Muscle layer of colon (tissue), 2 donors: ENCODE data around the gene GPR176.
"Not testable (repeated sequence)": the region's sequence is repeated elsewhere in the genome, so short reads cannot be mapped to it uniquely, and the experiment has no call there.

Experiments used
- H3K27ac ChIP-seq: one replicate; pipeline ENCODE4 v1.7.0; 2013; ENCODE audit warnings: low read depth, mild to moderate bottlenecking, low read length, moderate library complexity
- H3K27me3 ChIP-seq, 2 donors: one replicate each; pipeline ENCODE4 v1.7.0; 2013; ENCODE audit warnings: low read length in 2 of 2, mild to moderate bottlenecking in 2 of 2; ENCODE audit not compliant: insufficient read depth in 2 of 2, control insufficient read depth in 1 of 2
- H3K36me3 ChIP-seq: one replicate; pipeline ENCODE4 v1.7.0; 2013; ENCODE audit warnings: mild to moderate bottlenecking, low read length; ENCODE audit not compliant: insufficient read depth
- H3K4me1 ChIP-seq: one replicate; pipeline ENCODE4 v1.7.0; 2013; ENCODE audit warnings: mild to moderate bottlenecking, low read length; ENCODE audit not compliant: insufficient read depth
- H3K4me3 ChIP-seq, 2 donors: one replicate each; pipeline ENCODE4 v1.7.0; 2013; ENCODE audit warnings: low read length in 2 of 2, low read depth in 1 of 2, mild to moderate bottlenecking in 1 of 2, moderate library complexity in 1 of 2
- H3K9ac ChIP-seq: one replicate; pipeline ENCODE4 v1.7.0; 2013; ENCODE audit warnings: low read length
- H3K9me3 ChIP-seq: one replicate; pipeline ENCODE4 v1.7.0; 2013; ENCODE audit warnings: mild to moderate bottlenecking, low read length
- donor health status: abdominal sarcoma.
- donor health status: Adenocarcinoma of cecum.

Gene GPR176

DNA sequence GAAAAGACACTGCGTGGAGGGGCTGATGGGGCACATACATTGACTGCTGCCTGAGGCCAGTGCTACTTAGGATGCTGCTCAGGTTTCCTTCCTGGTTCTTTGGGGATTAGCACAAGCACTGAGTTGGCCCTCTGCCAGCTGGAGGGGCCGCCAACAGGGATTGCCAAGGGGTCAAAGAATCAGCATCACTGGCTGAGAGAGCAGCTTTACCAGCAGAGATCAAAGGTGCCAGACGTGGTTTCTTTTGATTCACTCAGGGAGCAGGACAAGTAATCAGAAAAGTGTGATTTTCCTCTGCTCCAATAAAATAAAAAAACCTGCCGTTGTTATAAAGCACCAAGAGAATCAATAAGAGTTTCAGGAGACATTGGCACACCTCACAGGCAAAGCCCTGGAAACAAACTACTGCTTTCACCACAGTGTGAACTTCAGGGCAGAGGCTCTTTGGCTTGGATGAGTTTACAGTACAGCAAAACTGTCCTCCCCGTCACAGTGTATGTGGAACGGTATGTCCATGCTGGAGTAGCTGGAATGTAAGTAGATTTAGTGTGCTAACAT lies 91.6 kb downstream of the GPR176 start:
- H3K4me1 ChIP-seq = no peaks in the 10 kb centered on the region
- H3K9ac ChIP-seq = no peak overlapping the region

DNA sequence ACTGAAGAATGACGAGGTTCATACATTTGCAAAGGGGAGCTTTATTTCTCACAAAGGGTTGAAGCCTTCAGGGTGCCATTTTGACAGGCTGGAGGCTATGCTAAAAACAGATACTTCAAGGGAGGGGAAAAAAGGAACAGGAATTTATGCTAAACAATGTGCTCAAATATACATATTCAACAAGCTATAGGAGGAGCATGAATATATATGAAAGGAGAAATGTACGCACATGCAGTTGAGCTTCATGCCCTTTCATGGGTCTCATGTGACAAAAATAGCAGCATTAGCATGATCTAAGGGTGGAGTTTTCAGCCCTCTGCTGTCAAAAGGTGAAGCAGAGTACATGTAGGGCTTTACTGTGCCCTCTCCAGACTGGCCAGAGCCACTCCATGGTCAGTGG lies 93.1 kb downstream of the GPR176 start:
- Histone ChIP-seq H3K4me1 (no peaks in the 10 kb centered on the region), H3K9me3 (no peaks in the 10 kb centered on the region), H3K27me3 (no peaks in the 10 kb centered on the region), H3K36me3 (no peaks in the 10 kb centered on the region), H3K4me3 (no peak overlapping the region), H3K9ac (no peak overlapping the region), H3K27ac (no peak overlapping the region)

More for the DNA sequence above, 91.6 kb downstream of the GPR176 start:
- Histone ChIP-seq H3K27me3 (no peaks in the 10 kb centered on the region), H3K4me3 (no peak overlapping the region), H3K36me3 (no peaks in the 10 kb centered on the region), H3K27ac (no peak overlapping the region), H3K9me3 (no peaks in the 10 kb centered on the region)

GRCh38 chr15:39823634-39824033 lies 96.4 kb downstream of the GPR176 start:
- H3K36me3 ChIP-seq = no peaks in the 10 kb centered on the region
- no peaks in the 10 kb centered on the region for H3K4me1 ChIP-seq
- no peak overlapping the region for H3K9ac ChIP-seq
- no peaks in the 10 kb centered on the region for H3K9me3 ChIP-seq
- no peaks in the 10 kb centered on the region for H3K27me3 ChIP-seq
- no peak overlapping the region for H3K27ac ChIP-seq
- H3K4me3 ChIP-seq = no peak overlapping the region

DNA sequence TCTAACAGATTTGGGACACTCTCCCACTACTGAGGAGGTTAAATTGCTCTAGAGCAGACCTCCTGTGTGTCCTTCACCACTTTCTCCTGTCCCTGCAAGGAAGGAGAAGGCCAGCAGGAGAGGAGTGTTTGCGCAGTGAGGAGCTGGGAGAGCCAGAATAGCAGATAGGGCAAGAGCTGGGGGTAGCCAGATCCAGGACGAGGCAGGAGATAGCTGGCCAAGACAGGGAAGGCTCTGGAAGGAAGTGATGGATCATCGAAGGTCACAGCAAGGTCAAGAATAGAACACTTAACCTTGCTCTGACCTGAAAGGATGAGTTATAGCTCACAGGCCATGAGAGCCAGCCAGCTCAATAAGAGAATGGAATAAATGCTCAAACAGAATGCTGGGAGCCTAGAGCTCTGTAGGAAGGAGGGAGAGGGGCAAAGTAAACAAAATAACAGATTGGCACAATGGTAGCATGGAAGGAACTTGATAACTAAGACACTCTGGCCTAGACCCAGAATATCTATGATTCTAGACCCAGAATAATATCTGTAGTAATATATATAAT lies 99.9 kb downstream of the GPR176 start:
- H3K4me3 ChIP-seq = no peak overlapping the region
- H3K27ac ChIP-seq = no peak overlapping the region
- no peak overlapping the region for H3K9ac ChIP-seq
- no peaks in the 10 kb centered on the region for H3K4me1 ChIP-seq
- H3K27me3 ChIP-seq = no peaks in the 10 kb centered on the region
- no peaks in the 10 kb centered on the region for H3K36me3 ChIP-seq
- H3K9me3 ChIP-seq = no peaks in the 10 kb centered on the region

GRCh38 chr15:39819533-39819932 lies 100.5 kb downstream of the GPR176 start:
- Histone ChIP-seq H3K9ac (no peak overlapping the region), H3K4me3 (no peak overlapping the region), H3K36me3 (no peaks in the 10 kb centered on the region), H3K9me3 (no peaks in the 10 kb centered on the region), H3K4me1 (no peaks in the 10 kb centered on the region), H3K27ac (no peak overlapping the region), H3K27me3 (no peaks in the 10 kb centered on the region)

DNA sequence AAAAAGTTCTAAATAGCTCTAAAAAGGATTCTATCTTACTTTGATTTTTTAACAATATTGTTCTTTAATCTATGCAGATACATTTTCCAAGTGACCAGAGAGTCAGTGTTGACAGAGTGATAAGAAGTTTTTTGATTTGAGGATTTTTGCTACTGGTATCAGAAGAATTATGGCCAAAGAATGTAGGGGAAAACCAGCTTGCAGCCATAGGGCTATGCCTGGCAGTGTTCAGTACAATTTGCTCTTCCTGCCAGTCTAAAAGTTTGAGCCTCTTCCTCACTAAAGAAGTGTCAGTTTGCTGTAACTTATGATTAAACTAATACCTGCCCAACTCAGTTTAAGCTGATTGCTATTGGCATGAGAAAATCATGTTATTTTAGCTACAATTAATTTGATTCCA lies 102.2 kb downstream of the GPR176 start:
- Histone ChIP-seq H3K27ac (no peak overlapping the region), H3K4me3 (no peak overlapping the region), H3K9ac (no peak overlapping the region), H3K4me1 (no peaks in the 10 kb centered on the region), H3K27me3 (no peaks in the 10 kb centered on the region), H3K9me3 (no peaks in the 10 kb centered on the region), H3K36me3 (no peaks in the 10 kb centered on the region)

DNA sequence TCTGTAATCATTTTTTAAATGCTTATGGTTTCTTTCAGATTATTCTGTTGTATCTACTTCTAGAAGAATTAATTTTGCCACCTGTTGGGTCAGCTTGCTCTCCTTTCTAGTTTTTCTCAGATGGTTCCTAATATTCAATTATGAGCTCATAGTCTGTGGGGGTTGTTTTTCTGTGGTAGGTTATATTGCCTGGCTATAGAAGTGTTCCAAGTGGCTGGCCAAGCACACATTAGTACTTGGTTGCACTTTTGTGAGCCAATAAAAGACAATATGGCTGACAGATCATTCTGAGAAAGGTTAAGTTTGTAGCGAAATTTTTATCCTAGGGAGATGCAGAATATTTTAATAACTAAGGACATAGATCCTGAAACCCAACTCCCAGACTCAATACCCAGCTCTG lies 105.6 kb downstream of the GPR176 start:
- H3K27me3 ChIP-seq = no peaks in the 10 kb centered on the region
- H3K9ac ChIP-seq = no peak overlapping the region
- H3K9me3 ChIP-seq = no peaks in the 10 kb centered on the region
- H3K27ac ChIP-seq = no peak overlapping the region
- no peaks in the 10 kb centered on the region for H3K36me3 ChIP-seq
- H3K4me1 ChIP-seq = no peaks in the 10 kb centered on the region
- no peak overlapping the region for H3K4me3 ChIP-seq

- H3K27ac ChIP-seq, H3K27me3 ChIP-seq, H3K9ac ChIP-seq, H3K4me1 ChIP-seq, H3K36me3 ChIP-seq, H3K9me3 ChIP-seq, H3K4me3 ChIP-seq: not testable (repeated sequence)
These were observed 107.4 kb downstream of the GPR176 start for GRCh38 chr15:39812651-39813050.

DNA sequence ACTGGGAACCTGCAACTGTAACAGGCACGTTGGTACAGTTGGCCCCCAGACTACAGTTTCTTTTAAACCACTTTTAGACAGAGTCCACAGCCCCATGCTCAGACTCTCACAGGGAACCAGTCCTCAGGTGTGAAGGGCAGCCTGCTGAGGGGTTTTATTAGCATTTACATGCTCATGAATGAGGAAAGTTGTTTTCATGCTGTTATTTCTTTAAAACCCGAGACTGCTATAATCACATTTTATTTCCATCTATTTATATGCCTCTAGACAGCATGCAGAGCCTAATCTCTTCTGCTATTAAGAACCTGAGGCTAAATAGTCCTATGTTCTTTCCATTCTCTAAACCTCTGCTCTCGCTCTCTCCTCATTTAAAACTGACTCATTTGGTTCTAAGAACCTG lies 111.2 kb downstream of the GPR176 start:
- Histone ChIP-seq H3K9me3 (no peaks in the 10 kb centered on the region), H3K4me1 (no peaks in the 10 kb centered on the region), H3K36me3 (no peaks in the 10 kb centered on the region), H3K4me3 (no peak overlapping the region), H3K27ac (no peak overlapping the region), H3K9ac (no peak overlapping the region), H3K27me3 (no peaks in the 10 kb centered on the region)

DNA sequence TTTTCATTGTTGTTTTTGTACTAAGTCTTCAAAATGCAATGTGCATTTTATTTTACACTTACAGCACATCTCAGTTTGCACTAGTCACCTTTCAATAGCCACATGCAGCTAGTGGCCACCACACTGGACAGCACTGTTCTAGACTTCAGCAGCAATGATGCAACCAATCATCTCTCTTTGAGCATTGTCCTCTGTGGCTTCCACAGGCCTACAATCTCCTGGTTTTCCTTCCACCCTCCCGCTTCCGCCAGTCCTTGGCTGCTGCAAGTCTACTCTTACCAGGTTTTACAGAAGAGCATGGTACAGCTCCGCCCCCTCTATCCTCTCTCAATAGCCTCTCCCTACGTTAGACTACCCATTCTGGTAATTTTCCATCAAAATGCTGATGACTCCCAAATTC lies 112.3 kb downstream of the GPR176 start:
- Histone ChIP-seq H3K36me3 (no peaks in the 10 kb centered on the region), H3K27ac (no peak overlapping the region), H3K9ac (no peak overlapping the region), H3K9me3 (no peaks in the 10 kb centered on the region), H3K4me1 (no peaks in the 10 kb centered on the region), H3K4me3 (no peak overlapping the region), H3K27me3 (no peaks in the 10 kb centered on the region)

DNA sequence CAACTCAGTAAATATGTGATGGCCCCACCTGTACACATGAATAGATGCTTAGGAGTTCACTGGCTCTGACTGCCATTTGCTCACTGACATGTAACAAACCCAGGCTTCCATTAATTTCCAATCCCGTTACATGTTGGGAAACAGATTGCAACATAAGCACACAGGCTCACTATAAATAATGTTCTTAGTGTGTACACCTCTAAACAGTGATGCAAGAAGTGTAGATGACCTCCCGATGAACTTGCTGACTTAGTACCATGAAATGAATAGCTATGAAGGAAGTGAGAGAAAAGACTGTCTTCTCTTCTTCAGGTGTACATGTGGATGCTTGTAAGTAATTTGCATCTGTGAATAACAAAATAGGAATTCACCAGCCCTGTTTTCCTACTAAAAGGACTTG lies 116.0 kb downstream of the GPR176 start:
- Histone ChIP-seq H3K36me3 (no peaks in the 10 kb centered on the region), H3K9ac (no peak overlapping the region), H3K27ac (no peak overlapping the region), H3K4me3 (no peak overlapping the region), H3K4me1 (no peaks in the 10 kb centered on the region), H3K27me3 (no peaks in the 10 kb centered on the region), H3K9me3 (no peaks in the 10 kb centered on the region)

- Histone ChIP-seq H3K9me3 (no peaks in the 10 kb centered on the region), H3K27ac (no peak overlapping the region), H3K9ac (no peak overlapping the region), H3K4me1 (no peaks in the 10 kb centered on the region), H3K27me3 (no peaks in the 10 kb centered on the region), H3K36me3 (no peaks in the 10 kb centered on the region), H3K4me3 (no peak overlapping the region)
These were observed 117.0 kb downstream of the GPR176 start for GRCh38 chr15:39803016-39803415.
